Measurements from ENCODE around the gene FANCM.
"Not testable (repeated sequence)": the region's sequence is repeated elsewhere in the genome, so short reads cannot be mapped to it uniquely, and the experiment has no call there.

The FANCM gene

GRCh38 chr14:45212231-45212630 lies 76.5 kb downstream of the FANCM start:
- Histone ChIP-seq H3K9me3 (no peaks in the 10 kb centered on the region), H3K27ac (no peak overlapping the region), H3K4me1 (no peaks in the 10 kb centered on the region), H3K27me3 (no peaks in the 10 kb centered on the region), H3K4me3 (no peak overlapping the region), H3K36me3 (peaks cover 14 to 68% (median 33%) of the 10 kb centered on the region in 3 donors)
- intact Hi-C loops (cut with DNase I; ENCODE audit: low total_unique reads), result no loop called here
- TF ChIP-seq CTCF (IDR thresholded peaks at IDR 0.05), result no peak
- no peak for DNase-seq

- H3K27ac ChIP-seq; DNase-seq; H3K4me1 ChIP-seq; H3K4me3 ChIP-seq; intact Hi-C loops (cut with DNase I; ENCODE audit: low total_unique reads); H3K9me3 ChIP-seq; H3K27me3 ChIP-seq: not testable (repeated sequence)
- H3K36me3 ChIP-seq, result peaks cover 27 to 72% (median 33%) of the 10 kb centered on the region in 3 donors
Observed at GRCh38 chr14:45213716-45214115, 78.0 kb downstream of the FANCM start.

GRCh38 chr14:45214341-45214740 lies 78.6 kb downstream of the FANCM start:
- H3K4me3 ChIP-seq; H3K27me3 ChIP-seq; H3K4me1 ChIP-seq; H3K27ac ChIP-seq; intact Hi-C loops (cut with DNase I; ENCODE audit: low total_unique reads); DNase-seq; H3K9me3 ChIP-seq: not testable (repeated sequence)
- peaks cover 27 to 68% (median 29%) of the 10 kb centered on the region in 3 donors for H3K36me3 ChIP-seq

GRCh38 chr14:45222485-45223262 lies 86.9 kb downstream of the FANCM start:
- no peak for TF ChIP-seq CTCF (IDR thresholded peaks at IDR 0.05)

GRCh38 chr14:45227566-45227965 lies 91.8 kb downstream of the FANCM start:
- DNase-seq, result no peak
- Histone ChIP-seq H3K9me3 (no peaks in the 10 kb centered on the region), H3K4me1 (no peaks in the 10 kb centered on the region), H3K4me3 (no peak overlapping the region), H3K27me3 (no peaks in the 10 kb centered on the region), H3K27ac (no peak overlapping the region), H3K36me3 (peaks cover 21 to 67% (median 35%) of the 10 kb centered on the region in 3 donors)
- intact Hi-C loops (cut with DNase I; ENCODE audit: low total_unique reads), result no loop called here
- TF ChIP-seq CTCF (IDR thresholded peaks at IDR 0.05), result no peak

More at GRCh38 chr14:45222485-45223262, 86.9 kb downstream of the FANCM start:
- Histone ChIP-seq H3K27me3 (no peaks in the 10 kb centered on the region), H3K36me3 (peaks cover 20 to 36% (median 23%) of the 10 kb centered on the region in 3 donors), H3K27ac (no peak overlapping the region), H3K9me3 (no peaks in the 10 kb centered on the region), H3K4me1 (no peaks in the 10 kb centered on the region), H3K4me3 (no peak overlapping the region)
- DNase-seq, result no peak
- intact Hi-C loops (cut with DNase I; ENCODE audit: low total_unique reads), result no loop called here

- no peaks in the 10 kb centered on the region for H3K4me1 ChIP-seq
- no peaks in the 10 kb centered on the region for H3K27me3 ChIP-seq
- no peak for TF ChIP-seq CTCF (IDR thresholded peaks at IDR 0.05)
- no peak overlapping the region for H3K4me3 ChIP-seq
- H3K9me3 ChIP-seq, result no peaks in the 10 kb centered on the region
- DNase-seq, result no peak
- peaks cover 0 to 13% (median 8%) of the 10 kb centered on the region in 3 donors for H3K36me3 ChIP-seq
- H3K27ac ChIP-seq, result no peak overlapping the region
- intact Hi-C loops (cut with DNase I; ENCODE audit: low total_unique reads), result no loop called here
Observed at GRCh38 chr14:45238988-45239387, 103.3 kb downstream of the FANCM start.
